WI38 (cell line): ENCODE data around the gene ORC2.

Experiments used
- H3K4me3 ChIP-seq: 2 replicates; pipeline ENCODE4 v1.5.1; 2011; ENCODE audit warnings: low read depth, mild to moderate bottlenecking, control low read depth, low read length
- TF ChIP-seq, protein P1 (sequence below): IDR thresholded peaks from 2 replicates; pipeline ENCODE4 v1.5.1; 2012; ENCODE audit warnings: low read depth, mild to moderate bottlenecking, control low read depth, low read length

The ORC2 gene

GRCh38 chr2:200963124-200963917 lies at the start of gene ORC2:
Gene ORC2 (minus strand): TSS chr2:200963660. CDS start chr2:200958123, 5,537 bp downstream.
- H3K4me3 ChIP-seq = peak within 1 kb of the TSS; percentile 88
- TF ChIP-seq, protein P1, sequence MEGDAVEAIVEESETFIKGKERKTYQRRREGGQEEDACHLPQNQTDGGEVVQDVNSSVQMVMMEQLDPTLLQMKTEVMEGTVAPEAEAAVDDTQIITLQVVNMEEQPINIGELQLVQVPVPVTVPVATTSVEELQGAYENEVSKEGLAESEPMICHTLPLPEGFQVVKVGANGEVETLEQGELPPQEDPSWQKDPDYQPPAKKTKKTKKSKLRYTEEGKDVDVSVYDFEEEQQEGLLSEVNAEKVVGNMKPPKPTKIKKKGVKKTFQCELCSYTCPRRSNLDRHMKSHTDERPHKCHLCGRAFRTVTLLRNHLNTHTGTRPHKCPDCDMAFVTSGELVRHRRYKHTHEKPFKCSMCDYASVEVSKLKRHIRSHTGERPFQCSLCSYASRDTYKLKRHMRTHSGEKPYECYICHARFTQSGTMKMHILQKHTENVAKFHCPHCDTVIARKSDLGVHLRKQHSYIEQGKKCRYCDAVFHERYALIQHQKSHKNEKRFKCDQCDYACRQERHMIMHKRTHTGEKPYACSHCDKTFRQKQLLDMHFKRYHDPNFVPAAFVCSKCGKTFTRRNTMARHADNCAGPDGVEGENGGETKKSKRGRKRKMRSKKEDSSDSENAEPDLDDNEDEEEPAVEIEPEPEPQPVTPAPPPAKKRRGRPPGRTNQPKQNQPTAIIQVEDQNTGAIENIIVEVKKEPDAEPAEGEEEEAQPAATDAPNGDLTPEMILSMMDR = peak; percentile 48; the same call in 1 of the 2 replicates

- TF ChIP-seq, protein P1 = no peak
- H3K4me3 ChIP-seq = no peak overlapping the region
Observed at GRCh38 chr2:201008296-201008829, 44.9 kb upstream of the ORC2 start.

DNA sequence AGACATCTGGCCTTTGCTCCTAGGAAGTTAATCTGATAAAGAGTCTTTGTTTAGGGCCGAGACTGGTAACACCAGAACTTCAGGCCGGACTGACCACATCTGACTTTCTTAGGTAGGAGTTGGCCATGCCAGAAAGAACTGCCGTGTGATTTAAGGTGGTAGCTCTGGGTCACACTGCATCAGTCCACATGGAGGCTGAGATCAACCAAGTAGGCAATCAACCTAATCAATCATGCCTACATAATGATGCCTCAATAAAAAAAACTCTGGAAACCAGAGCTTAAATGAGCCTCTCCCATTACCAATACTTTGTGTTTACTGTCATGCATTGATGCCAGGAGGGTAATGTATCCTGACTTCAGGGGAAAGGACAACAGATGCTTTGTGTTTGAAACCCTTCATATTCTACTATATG lies 44.1 kb upstream of the ORC2 start:
- TF ChIP-seq, protein P1 = no peak
- H3K4me3 ChIP-seq = no peak overlapping the region

DNA sequence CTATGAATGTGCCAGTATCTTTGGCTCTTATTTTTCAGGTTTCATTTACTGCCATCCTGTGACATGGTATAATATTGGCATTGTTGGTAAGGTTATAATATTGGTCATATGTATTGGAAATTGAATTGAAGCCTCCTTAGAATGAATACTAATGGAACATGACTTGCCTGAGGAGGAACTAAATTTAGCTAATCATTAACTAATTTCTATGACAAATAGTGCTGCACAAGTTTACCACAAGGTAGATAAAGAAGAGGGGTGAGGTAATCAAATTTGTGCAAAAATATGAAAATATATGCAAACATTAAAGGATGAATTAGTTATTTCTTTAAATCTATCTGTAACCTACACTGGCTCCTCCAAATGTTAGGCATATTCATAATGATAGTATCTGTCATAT lies 43.2 kb upstream of the ORC2 start:
- H3K4me3 ChIP-seq = no peak overlapping the region
- TF ChIP-seq, protein P1 = no peak

- no peak overlapping the region for H3K4me3 ChIP-seq
- TF ChIP-seq, protein P1 = no peak
Observed at GRCh38 chr2:201004370-201004769, 40.9 kb upstream of the ORC2 start.

DNA sequence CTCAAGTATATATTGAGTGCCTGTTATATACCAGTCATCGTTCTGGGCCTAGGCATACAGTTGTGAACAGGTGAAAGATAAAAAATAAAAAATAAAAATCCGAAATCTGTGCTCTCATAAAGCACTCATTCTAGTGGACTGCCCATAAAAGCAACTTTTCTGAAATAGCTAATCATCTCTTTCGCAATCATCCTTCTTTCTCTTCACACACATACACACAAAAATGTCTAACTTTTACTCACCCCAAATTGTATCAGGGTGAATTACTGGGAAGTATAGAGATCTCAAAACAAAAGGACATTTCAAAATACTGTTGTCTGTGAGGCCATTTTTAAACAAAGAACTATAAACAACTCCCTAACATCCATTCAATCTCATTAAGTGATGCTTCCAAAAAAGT lies 29.6 kb upstream of the ORC2 start:
- H3K4me3 ChIP-seq = no peak overlapping the region
- TF ChIP-seq, protein P1 = no peak

DNA sequence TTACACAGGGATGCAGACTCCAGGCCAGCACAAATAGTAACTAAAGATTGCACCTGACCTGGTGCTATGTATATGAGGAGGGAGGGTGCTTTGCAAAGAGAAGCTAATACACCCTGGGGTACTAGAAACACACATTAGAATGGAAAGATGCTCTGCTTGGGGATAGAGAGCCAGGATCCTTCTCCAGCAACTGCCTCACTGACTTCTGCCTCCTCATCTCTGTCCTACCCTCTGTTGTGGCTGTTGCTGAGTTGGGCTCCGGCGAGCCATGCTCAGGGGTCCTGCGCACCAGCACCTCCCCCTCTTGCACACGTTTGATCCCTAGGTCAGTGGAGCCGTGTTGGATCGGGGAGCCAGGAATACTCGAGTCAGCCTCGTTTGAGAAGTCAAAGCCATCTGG lies 23.7 kb upstream of the ORC2 start:
- H3K4me3 ChIP-seq = no peak overlapping the region
- TF ChIP-seq, protein P1 = no peak
